Measurements from ENCODE around the gene PIK3C2B. TPM values are rescaled to one million over a fixed set of nuclear protein-coding genes. Genes with fewer than 3 reads are reported as not detected.

The PIK3C2B gene
- total and polyA plus RNA-seq, 2 of the 8 experiments (the other 6 are each of a cell fraction or from before 2014, with no cell fraction given) = 20.4 to 36.7 TPM

DNA sequence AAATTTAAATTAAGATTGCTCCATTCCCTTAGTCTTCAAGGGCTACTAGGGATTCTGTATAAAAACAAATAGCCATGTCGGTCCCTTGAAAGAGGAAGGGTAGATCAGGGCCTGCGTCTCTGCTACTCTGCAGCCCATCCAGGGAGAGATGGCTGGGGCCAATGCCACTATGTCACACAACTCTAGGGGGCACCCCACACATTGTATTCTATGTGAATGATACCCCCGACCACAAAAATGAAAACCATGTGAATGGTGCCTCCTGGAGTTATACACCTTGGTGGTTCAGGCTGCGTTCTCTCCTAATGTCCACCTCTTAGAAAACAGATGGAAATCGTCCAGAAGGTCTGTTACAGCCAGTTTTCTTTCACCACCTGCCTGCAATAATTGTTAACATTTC, 18.0 kb downstream of the PIK3C2B start:
- no peak overlapping the region for H2BK120ac ChIP-seq (replicated peaks; ENCODE audit: low read depth, low read length)
- H4K20me1 ChIP-seq (replicated peaks in 1 of 2; ENCODE audit: control insufficient read depth in 1 of 2, insufficient read depth in 2 of 2, low read length in 2 of 2) = peaks cover 0 to 5% of the 10 kb centered on the region in 2 experiments
- H3K14ac ChIP-seq (ENCODE audit: insufficient read length) = no peak overlapping the region
- 86% methylated on average over 5 of the region's 5 CpGs; no CpG with 5 or more reads in 1 of the 2 experiments for WGBS, 2 experiments (ENCODE audit: extremely low coverage in 1 of 2, insufficient coverage in 1 of 2, insufficient read length in 1 of 2, insufficient replicate concordance in 2 of 2, low coverage in 1 of 2, low lambda C conversion rate in 2 of 2, missing lambda C conversion rate in 1 of 2)
- ChIA-PET CTCF (ENCODE audit: partially characterized antibody) (interaction anchor here (1.0 to 49.0 kb wide), 3 partner anchors 23 to 60 kb away, joined by 3 to 2124 read pairs (median 359); partner anchors contain the start of gene PIK3C2B), POLR2A (ENCODE audit: partially characterized antibody) (interaction anchor here (2.4 to 3.1 kb wide), 2 partner anchors 10 to 17 kb away, joined by 10 to 15 read pairs; partner anchors contain the start of gene PIK3C2B)
- no peak overlapping the region for H3K4me3 ChIP-seq (ENCODE audit: extremely low read depth in 1 of 4, insufficient read depth in 2 of 4, low read depth in 3 of 4, low read length in 4 of 4)
- no peak overlapping the region for H3K4me2 ChIP-seq (ENCODE audit: insufficient read depth in 1 of 2, low read depth in 2 of 2, low read length in 2 of 2)
- H3K36me3 ChIP-seq (ENCODE audit: control insufficient read depth in 2 of 4, insufficient read depth in 4 of 4, low read length in 3 of 4) = no peaks in the 10 kb centered on the region
- peaks cover 5% of the 10 kb centered on the region for H3K79me1 ChIP-seq (ENCODE audit: low read depth, low read length)
- no peak overlapping the region for H3K4ac ChIP-seq (replicated peaks; ENCODE audit: insufficient read length, low read depth, low read length)
- FAIRE-seq (no peak), DNase-seq (ENCODE audit: low read depth in 1 of 2, low spot score in 2 of 2) (no peak)
- no peak overlapping the region for H3K56ac ChIP-seq (replicated peaks; ENCODE audit: insufficient read length, low read depth, low read length)
- no peaks in the 10 kb centered on the region for H3K27me3 ChIP-seq (replicated peaks in 1 of 4; ENCODE audit: control insufficient read depth in 3 of 4, extremely low read depth in 1 of 4, insufficient read depth in 3 of 4, low read length in 3 of 4)
- TF ChIP-seq, protein P1, sequence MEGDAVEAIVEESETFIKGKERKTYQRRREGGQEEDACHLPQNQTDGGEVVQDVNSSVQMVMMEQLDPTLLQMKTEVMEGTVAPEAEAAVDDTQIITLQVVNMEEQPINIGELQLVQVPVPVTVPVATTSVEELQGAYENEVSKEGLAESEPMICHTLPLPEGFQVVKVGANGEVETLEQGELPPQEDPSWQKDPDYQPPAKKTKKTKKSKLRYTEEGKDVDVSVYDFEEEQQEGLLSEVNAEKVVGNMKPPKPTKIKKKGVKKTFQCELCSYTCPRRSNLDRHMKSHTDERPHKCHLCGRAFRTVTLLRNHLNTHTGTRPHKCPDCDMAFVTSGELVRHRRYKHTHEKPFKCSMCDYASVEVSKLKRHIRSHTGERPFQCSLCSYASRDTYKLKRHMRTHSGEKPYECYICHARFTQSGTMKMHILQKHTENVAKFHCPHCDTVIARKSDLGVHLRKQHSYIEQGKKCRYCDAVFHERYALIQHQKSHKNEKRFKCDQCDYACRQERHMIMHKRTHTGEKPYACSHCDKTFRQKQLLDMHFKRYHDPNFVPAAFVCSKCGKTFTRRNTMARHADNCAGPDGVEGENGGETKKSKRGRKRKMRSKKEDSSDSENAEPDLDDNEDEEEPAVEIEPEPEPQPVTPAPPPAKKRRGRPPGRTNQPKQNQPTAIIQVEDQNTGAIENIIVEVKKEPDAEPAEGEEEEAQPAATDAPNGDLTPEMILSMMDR (IDR thresholded peaks at IDR 0.05; ENCODE audit: control extremely low read depth in 1 of 3, insufficient read depth in 1 of 3, low read depth in 1 of 3, low read length in 3 of 3) = peak; percentile 17 to 40 (median 39)
- TF ChIP-seq EZH2 (IDR thresholded peaks at IDR 0.05; ENCODE audit: low read depth, low read length, severe bottlenecking) (no peak), RAD21 (IDR thresholded peaks at IDR 0.05 in 1 of 2, conservative IDR thresholded peaks at IDR 0.05 in 1 of 2; ENCODE audit: low read depth in 2 of 2, low read length in 2 of 2) (peak; percentile 11 to 39; a peak in 2 of 4 replicates)
- H2BK15ac ChIP-seq (ENCODE audit: low read length) = no peak overlapping the region
- H2BK5ac ChIP-seq (ENCODE audit: low read depth, low read length) = no peak overlapping the region
- peaks cover 0 to 11% (median 7%) of the 10 kb centered on the region in 4 experiments; a peak in 6 of 7 replicates for H3K4me1 ChIP-seq (replicated peaks in 1 of 4; ENCODE audit: control insufficient read depth in 3 of 4, insufficient read depth in 4 of 4, low read length in 3 of 4)
- no peak overlapping the region for H3K18ac ChIP-seq (ENCODE audit: extremely low read depth, low read length)
- H4K91ac ChIP-seq (replicated peaks; ENCODE audit: insufficient read length, low read length) = no peak overlapping the region
- no peak overlapping the region for H3K27ac ChIP-seq (ENCODE audit: low read depth, low read length)
- H2AFZ ChIP-seq (ENCODE audit: low read length) = no peak overlapping the region
- no peak overlapping the region for H2BK20ac ChIP-seq (ENCODE audit: low read length)
- no peak overlapping the region for H3K9ac ChIP-seq (replicated peaks in 1 of 4; ENCODE audit: extremely low read depth in 1 of 4, low read depth in 3 of 4, low read length in 3 of 4)
- no peaks in the 10 kb centered on the region for H3K9me3 ChIP-seq (ENCODE audit: insufficient read depth in 2 of 2, low read depth in 1 of 2, low read length in 1 of 2)
- H3K79me2 ChIP-seq (ENCODE audit: control insufficient read depth in 1 of 2, insufficient read depth in 2 of 2, low read length in 2 of 2) = peaks cover 0 to 14% of the 10 kb centered on the region in 2 experiments; a peak in 2 of 4 replicates
- H4K8ac ChIP-seq (ENCODE audit: extremely low read depth, insufficient read depth, low read length) = no peak overlapping the region
- H4K5ac ChIP-seq (ENCODE audit: insufficient read length, low read depth, low read length) = no peak overlapping the region
- H2AK5ac ChIP-seq (ENCODE audit: low read depth, low read length) = no peak overlapping the region
- no peak overlapping the region for H3K23ac ChIP-seq (ENCODE audit: insufficient read length)
- no peaks in the 10 kb centered on the region for H3K23me2 ChIP-seq (ENCODE audit: low read depth, low read length)
- H2BK12ac ChIP-seq (ENCODE audit: low read depth, low read length) = no peak overlapping the region
